Measurements from ENCODE around the gene TRAF3IP1.

TRAF3IP1 gene

GRCh38 chr2:238302087-238302486 lies 18.2 kb upstream of the TRAF3IP1 start:
- Histone ChIP-seq H3K9me3 (no peaks in the 10 kb centered on the region), H3K4me1 (peaks cover 0 to 11% (median 4%) of the 10 kb centered on the region in 4 donors), H3K36me3 (no peaks in the 10 kb centered on the region), H3K4me3 (no peak overlapping the region), H3K27me3 (no peaks in the 10 kb centered on the region), H3K27ac (no peak overlapping the region)
- TF ChIP-seq, protein P1, sequence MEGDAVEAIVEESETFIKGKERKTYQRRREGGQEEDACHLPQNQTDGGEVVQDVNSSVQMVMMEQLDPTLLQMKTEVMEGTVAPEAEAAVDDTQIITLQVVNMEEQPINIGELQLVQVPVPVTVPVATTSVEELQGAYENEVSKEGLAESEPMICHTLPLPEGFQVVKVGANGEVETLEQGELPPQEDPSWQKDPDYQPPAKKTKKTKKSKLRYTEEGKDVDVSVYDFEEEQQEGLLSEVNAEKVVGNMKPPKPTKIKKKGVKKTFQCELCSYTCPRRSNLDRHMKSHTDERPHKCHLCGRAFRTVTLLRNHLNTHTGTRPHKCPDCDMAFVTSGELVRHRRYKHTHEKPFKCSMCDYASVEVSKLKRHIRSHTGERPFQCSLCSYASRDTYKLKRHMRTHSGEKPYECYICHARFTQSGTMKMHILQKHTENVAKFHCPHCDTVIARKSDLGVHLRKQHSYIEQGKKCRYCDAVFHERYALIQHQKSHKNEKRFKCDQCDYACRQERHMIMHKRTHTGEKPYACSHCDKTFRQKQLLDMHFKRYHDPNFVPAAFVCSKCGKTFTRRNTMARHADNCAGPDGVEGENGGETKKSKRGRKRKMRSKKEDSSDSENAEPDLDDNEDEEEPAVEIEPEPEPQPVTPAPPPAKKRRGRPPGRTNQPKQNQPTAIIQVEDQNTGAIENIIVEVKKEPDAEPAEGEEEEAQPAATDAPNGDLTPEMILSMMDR (IDR thresholded peaks at IDR 0.05): no peak
- intact Hi-C loops (cut with DNase I; ENCODE audit: low total_unique reads): no loop called here
- no peak for DNase-seq

DNA sequence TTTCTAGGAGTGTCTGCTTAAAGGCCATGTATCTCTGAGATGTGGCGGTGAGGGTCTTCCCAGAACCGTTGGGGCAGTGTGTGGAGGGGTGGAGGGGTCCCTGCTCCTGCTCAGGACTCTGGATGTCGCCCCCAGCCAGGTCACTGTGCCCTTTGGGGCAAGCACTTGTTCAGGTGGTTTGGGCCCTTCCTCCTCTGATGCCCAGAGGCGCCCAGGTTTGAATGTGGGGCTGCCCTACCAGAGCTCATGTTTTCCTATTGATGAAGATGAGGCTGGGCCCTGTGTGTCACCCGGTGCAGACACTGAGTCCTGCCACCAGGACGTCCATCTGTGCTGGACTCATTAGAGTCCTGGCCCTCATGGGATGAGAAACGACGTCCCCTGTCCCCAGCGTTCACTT lies 17.6 kb upstream of the TRAF3IP1 start:
- DNase-seq: peak in 1 of 2 donors; percentile 42
- no peak overlapping the region for H3K27ac ChIP-seq
- no peak overlapping the region for H3K4me3 ChIP-seq
- TF ChIP-seq, protein P1 (IDR thresholded peaks at IDR 0.05): no peak
- H3K36me3 ChIP-seq: no peaks in the 10 kb centered on the region
- no peaks in the 10 kb centered on the region for H3K27me3 ChIP-seq
- H3K4me1 ChIP-seq: peaks cover 0 to 11% (median 4%) of the 10 kb centered on the region in 4 donors
- no peaks in the 10 kb centered on the region for H3K9me3 ChIP-seq
- intact Hi-C loops (cut with DNase I; ENCODE audit: low total_unique reads): no loop called here

- no peak overlapping the region for H3K4me3 ChIP-seq
- no peak overlapping the region for H3K27ac ChIP-seq
- no peaks in the 10 kb centered on the region for H3K36me3 ChIP-seq
- peaks cover 0 to 11% (median 4%) of the 10 kb centered on the region in 4 donors for H3K4me1 ChIP-seq
- no peaks in the 10 kb centered on the region for H3K9me3 ChIP-seq
- no peaks in the 10 kb centered on the region for H3K27me3 ChIP-seq
- intact Hi-C loops (cut with DNase I; ENCODE audit: low total_unique reads): no loop called here
- TF ChIP-seq, protein P1 (IDR thresholded peaks at IDR 0.05): no peak
- no peak for DNase-seq
These were observed 16.2 kb upstream of the TRAF3IP1 start for GRCh38 chr2:238304116-238304515.

DNA sequence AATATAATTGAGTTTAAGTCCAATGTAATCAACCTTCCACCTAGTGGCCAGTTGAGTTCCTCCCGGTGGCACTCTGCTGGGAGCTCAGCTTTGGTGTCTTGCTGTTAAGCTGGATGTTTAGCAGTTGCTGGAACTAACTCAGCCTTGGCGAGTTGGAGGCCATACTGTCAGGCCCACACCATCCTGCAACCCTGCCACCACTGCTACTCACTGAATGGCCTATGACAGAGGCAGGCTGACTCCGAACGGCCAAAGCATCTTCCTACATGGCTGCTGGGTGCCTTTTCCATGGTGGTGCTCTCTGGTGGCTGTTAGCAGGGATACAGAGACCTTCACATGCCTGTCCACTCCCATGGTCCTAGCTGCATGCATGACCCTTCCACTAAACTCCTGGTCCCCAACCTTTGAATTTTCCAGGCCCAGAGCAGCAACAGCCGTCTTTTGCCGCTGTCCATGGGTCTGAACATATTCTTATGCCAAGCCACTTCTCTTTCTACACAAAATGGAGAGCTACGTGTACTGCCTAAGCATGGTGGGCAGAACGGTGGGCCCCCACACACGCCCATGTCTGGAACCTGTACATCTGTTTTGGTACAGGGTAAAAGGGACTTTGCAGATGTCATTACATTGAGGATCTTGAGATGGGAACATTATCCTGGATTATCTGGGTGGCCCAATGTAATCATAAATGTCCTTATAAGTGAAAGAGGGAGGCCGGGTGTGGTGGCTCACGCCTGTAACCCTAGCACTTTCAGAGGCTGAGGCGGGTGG lies 15.0 kb upstream of the TRAF3IP1 start:
- TF ChIP-seq, protein P1 (IDR thresholded peaks at IDR 0.05): no peak
- intact Hi-C loops (cut with DNase I; ENCODE audit: low total_unique reads): no loop called here
- Histone ChIP-seq H3K4me1 (peaks cover 0 to 3% (median under 1%) of the 10 kb centered on the region in 4 donors), H3K4me3 (no peak overlapping the region), H3K36me3 (no peaks in the 10 kb centered on the region), H3K9me3 (no peaks in the 10 kb centered on the region), H3K27ac (no peak overlapping the region), H3K27me3 (peaks cover 0 to 8% of the 10 kb centered on the region in 2 donors)
- DNase-seq: no peak

- H3K4me1 ChIP-seq: no peaks in the 10 kb centered on the region
- no peak overlapping the region for H3K27ac ChIP-seq
- H3K4me3 ChIP-seq: no peak overlapping the region
- peaks cover 0 to 9% of the 10 kb centered on the region in 2 donors for H3K27me3 ChIP-seq
- no peak for DNase-seq
- intact Hi-C loops (cut with DNase I; ENCODE audit: low total_unique reads): no loop called here
- no peaks in the 10 kb centered on the region for H3K9me3 ChIP-seq
- TF ChIP-seq, protein P1 (IDR thresholded peaks at IDR 0.05): no peak
- no peaks in the 10 kb centered on the region for H3K36me3 ChIP-seq
These were observed 14.2 kb upstream of the TRAF3IP1 start for GRCh38 chr2:238305965-238306671.

Measured in tibial artery (tissue), 4 donors.